Vagina (tissue), 2 donors: ENCODE measurements around the gene NUP54.

Experiments used
- POLR2A ChIP-seq, 2 donors: fragments of 450-650 bp; IDR thresholded peaks; one replicate each; pipeline ENCODE4 v1.6.1; 2017; ENCODE audit warnings: antibody characterized with exemption in 2 of 2, mild to moderate bottlenecking in 2 of 2, moderate library complexity in 2 of 2
- TF ChIP-seq, protein P1 (sequence below), 3 experiments: fragments of 450-650 bp in 2 of 3; fragments of 200-600 bp in 1 of 3; sonication (generic) in 1 of 3; IDR thresholded peaks; one replicate each; pipeline ENCODE4 v1.5.1; 2017 to 2019; ENCODE audit warnings: antibody characterized with exemption in 3 of 3, mild to moderate bottlenecking in 2 of 3, moderate library complexity in 2 of 3

DNA sequence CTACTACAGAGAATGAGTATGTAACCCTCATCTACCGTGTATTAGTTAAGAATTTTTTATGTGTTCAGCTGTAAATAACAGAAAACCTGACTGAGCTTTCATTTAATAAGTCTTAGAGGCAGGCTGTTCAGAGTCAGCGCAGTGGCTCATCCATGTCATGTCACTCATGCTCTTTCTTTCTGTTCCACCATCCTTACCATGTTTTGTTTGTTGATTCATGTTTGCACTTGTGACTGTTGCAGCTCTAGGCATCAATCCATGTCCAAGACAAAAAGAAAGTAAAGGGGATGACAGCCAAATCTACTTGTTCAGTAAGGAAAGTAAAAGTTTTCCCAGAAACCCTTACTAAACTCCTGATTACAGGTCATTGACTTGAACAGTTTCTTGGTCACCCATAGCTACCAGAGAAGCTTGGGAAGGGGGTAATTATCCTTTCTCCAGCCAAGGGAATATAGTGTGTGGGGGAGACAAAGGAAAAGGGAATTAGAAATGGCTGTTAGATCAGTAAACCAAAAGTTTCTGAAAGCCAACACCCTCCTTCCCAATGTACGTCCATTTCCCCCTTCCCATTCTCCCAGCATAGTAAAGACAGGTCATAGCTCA, 64.7 kb downstream of the NUP54 start:
- TF ChIP-seq, protein P1, sequence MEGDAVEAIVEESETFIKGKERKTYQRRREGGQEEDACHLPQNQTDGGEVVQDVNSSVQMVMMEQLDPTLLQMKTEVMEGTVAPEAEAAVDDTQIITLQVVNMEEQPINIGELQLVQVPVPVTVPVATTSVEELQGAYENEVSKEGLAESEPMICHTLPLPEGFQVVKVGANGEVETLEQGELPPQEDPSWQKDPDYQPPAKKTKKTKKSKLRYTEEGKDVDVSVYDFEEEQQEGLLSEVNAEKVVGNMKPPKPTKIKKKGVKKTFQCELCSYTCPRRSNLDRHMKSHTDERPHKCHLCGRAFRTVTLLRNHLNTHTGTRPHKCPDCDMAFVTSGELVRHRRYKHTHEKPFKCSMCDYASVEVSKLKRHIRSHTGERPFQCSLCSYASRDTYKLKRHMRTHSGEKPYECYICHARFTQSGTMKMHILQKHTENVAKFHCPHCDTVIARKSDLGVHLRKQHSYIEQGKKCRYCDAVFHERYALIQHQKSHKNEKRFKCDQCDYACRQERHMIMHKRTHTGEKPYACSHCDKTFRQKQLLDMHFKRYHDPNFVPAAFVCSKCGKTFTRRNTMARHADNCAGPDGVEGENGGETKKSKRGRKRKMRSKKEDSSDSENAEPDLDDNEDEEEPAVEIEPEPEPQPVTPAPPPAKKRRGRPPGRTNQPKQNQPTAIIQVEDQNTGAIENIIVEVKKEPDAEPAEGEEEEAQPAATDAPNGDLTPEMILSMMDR (IDR thresholded peaks at IDR 0.05), result no peak
- no peak for TF ChIP-seq POLR2A (IDR thresholded peaks at IDR 0.05)
